Fibroblast of lung (primary cell): ENCODE results near the gene EFCC1.

Source experiments
- EZH2 ChIP-seq: IDR thresholded peaks from 2 replicates; pipeline ENCODE4 v1.5.1; 2012; ENCODE audit warnings: low read length, control low read depth, mild to moderate bottlenecking; ENCODE audit errors: missing control alignments
- TF ChIP-seq, protein P1 (sequence below), 2 donors: IDR thresholded peaks in 1 of 2; conservative IDR thresholded peaks in 1 of 2; 1 replicate in 1 of 2; 2 replicates in 1 of 2; pipeline ENCODE4 v1.5.1; 2011 to 2012; ENCODE audit warnings: low read length in 2 of 2, control low read depth in 1 of 2, inconsistent platforms in 1 of 2, low read depth in 1 of 2, mild to moderate bottlenecking in 1 of 2

DNA sequence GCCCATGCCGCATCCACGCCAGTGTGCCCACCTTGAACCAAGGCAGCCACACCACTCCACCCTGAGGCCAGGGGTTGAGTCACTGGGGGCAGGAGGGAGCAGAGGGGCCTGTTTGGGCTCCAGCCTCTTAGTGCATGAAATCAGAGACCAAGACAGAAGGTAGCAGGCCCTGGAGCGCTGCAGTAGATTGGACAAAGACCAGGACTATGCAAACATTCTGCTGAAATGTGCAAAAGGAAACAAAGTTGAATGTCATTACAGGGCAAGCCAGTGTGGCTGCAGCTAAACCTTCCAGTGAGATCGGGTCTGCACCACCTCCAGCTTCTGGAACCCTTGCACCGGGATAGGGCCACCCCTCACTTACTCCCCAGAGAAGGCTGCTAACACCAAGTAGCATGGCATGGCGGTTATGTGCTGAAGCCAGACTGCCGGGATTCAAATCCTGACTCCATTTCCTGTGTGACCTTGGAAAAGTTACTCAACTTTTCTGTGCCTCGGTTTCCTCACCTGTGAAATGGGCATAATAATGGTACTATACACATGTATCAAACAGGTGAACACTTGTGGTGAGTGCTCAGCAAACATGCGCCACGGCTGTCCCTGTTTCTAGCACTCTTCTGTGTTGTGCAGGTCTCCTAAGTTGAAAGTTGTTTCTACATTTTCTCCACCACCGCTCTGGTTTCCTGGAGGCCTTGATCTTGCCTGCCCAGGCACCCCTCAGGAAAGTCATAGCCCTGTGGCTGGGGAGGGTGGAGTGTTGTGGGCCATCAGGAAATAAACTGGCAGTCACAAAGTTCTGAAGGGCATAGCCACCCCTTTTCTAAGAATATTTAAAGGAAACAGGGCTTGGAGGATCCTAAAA lies 34.5 kb downstream of the EFCC1 start:
- no peak for TF ChIP-seq EZH2
- TF ChIP-seq, protein P1, sequence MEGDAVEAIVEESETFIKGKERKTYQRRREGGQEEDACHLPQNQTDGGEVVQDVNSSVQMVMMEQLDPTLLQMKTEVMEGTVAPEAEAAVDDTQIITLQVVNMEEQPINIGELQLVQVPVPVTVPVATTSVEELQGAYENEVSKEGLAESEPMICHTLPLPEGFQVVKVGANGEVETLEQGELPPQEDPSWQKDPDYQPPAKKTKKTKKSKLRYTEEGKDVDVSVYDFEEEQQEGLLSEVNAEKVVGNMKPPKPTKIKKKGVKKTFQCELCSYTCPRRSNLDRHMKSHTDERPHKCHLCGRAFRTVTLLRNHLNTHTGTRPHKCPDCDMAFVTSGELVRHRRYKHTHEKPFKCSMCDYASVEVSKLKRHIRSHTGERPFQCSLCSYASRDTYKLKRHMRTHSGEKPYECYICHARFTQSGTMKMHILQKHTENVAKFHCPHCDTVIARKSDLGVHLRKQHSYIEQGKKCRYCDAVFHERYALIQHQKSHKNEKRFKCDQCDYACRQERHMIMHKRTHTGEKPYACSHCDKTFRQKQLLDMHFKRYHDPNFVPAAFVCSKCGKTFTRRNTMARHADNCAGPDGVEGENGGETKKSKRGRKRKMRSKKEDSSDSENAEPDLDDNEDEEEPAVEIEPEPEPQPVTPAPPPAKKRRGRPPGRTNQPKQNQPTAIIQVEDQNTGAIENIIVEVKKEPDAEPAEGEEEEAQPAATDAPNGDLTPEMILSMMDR (conservative IDR thresholded peaks at IDR 0.05 in 1 of 2, IDR thresholded peaks at IDR 0.05 in 1 of 2; ENCODE audit: low read depth in 1 of 2, low read length in 2 of 2), result no peak
